ENCODE data around the gene RBM24.

RBM24 gene

GRCh38 chr6:17278289-17279063 is 2.7 kb upstream of the RBM24 start:
- ATAC-seq (no peak), DNase-seq (ENCODE audit: low spot score in 2 of 2) (no peak)
- H3K36me3 Mint-ChIP-seq, result no peaks in the 10 kb centered on the region
- H3K4me1 Mint-ChIP-seq, result peaks cover 11% of the 10 kb centered on the region
- H3K9me3 Mint-ChIP-seq, result no peaks in the 10 kb centered on the region
- H3K27ac Mint-ChIP-seq, result no peak overlapping the region
- H3K4me3 Mint-ChIP-seq, result no peak overlapping the region

DNA sequence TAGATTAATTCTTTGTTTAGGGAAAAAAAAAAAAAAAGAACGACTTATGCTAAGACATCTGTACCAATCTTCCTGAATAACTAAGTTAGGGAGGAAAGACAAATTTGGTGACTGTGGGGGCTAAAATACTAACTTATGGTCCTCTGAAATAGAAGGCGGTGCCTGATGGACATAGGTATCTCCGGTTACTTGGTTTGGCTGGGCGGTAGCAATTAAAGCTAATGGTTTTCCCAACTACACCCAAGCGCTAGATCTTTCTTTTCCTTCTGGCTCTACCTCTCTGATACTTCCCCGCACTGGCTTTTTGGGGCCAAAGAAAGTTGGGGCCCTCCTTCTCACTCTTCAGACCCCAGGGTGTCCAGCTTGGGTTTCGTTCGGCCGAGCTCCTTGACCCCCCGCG is 1.0 kb upstream of the RBM24 start:
- no peak for ATAC-seq
- Mint-ChIP-seq H3K9me3 (no peaks in the 10 kb centered on the region), H3K27ac (no peak overlapping the region), H3K4me3 (no peak overlapping the region), H3K36me3 (no peaks in the 10 kb centered on the region), H3K4me1 (peaks cover 11% of the 10 kb centered on the region)
- DNase-seq (ENCODE audit: low spot score in 2 of 2), result no peak

- DNase-seq (ENCODE audit: low spot score in 2 of 2) (no peak), ATAC-seq (peak; percentile 44)
- no peak overlapping the region for H3K27ac Mint-ChIP-seq
- H3K36me3 Mint-ChIP-seq, result no peaks in the 10 kb centered on the region
- peak overlapping the region; percentile 61 for H3K4me3 Mint-ChIP-seq
- peaks cover 11% of the 10 kb centered on the region for H3K4me1 Mint-ChIP-seq
- no peaks in the 10 kb centered on the region for H3K9me3 Mint-ChIP-seq
These were observed 540 bp upstream of the RBM24 start for GRCh38 chr6:17280552-17281090.

- DNase-seq (ENCODE audit: low spot score in 2 of 2), result no peak
- Mint-ChIP-seq H3K9me3 (no peaks in the 10 kb centered on the region), H3K4me1 (peaks cover 11% of the 10 kb centered on the region)
These were observed 628 bp downstream of the RBM24 start for GRCh38 chr6:17281497-17282481.

DNA sequence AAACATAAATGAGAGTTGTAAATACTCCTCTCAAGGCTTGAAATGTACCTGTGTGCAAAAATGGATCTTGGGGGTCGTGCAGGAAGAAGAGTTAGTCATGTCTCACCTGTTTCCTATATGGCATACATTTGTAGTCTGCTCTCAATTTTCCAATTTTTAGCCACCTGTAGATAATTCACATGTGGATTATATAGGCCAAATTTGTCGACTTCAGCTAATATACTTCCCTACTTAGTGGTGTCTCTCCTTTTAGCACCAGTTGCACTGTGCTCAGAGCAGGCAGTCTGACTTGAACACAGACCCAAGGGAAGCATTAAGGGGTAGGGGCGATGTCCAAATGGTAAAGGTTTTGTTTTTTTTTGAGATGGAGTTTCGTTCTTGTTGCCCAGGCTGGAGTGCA is 1.9 kb downstream of the RBM24 start:
- DNase-seq (ENCODE audit: low spot score in 2 of 2) (no peak), ATAC-seq (no peak)
- Mint-ChIP-seq H3K4me3 (no peak overlapping the region), H3K27ac (no peak overlapping the region), H3K9me3 (no peaks in the 10 kb centered on the region), H3K36me3 (no peaks in the 10 kb centered on the region), H3K4me1 (peaks cover 11% of the 10 kb centered on the region)

More at GRCh38 chr6:17281497-17282481, 628 bp downstream of the RBM24 start:
- Mint-ChIP-seq H3K36me3 (no peaks in the 10 kb centered on the region), H3K4me3 (peak overlapping the region; percentile 61), H3K27ac (no peak overlapping the region)
- ATAC-seq, result no peak

GRCh38 chr6:17289630-17290061 is 8.5 kb downstream of the RBM24 start:
- H3K9me3 Mint-ChIP-seq, result no peaks in the 10 kb centered on the region
- no peaks in the 10 kb centered on the region for H3K36me3 Mint-ChIP-seq
- no peaks in the 10 kb centered on the region for H3K4me1 Mint-ChIP-seq
- ATAC-seq (no peak), DNase-seq (ENCODE audit: low spot score in 2 of 2) (no peak)
- no peak overlapping the region for H3K27ac Mint-ChIP-seq
- no peak overlapping the region for H3K4me3 Mint-ChIP-seq

DNA sequence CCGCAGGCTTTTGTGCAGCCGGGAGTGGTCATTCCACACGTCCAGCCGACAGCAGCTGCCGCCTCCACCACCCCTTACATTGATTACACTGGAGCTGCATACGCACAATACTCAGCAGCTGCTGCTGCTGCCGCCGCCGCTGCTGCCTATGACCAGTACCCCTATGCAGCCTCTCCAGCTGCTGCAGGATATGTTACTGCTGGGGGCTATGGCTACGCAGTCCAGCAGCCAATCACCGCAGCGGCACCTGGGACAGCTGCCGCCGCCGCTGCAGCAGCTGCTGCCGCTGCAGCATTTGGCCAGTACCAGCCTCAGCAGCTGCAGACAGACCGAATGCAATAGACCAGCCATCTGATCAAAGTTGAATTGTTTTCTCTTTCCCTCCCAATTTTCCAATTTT is 10.6 kb downstream of the RBM24 start:
- no peak overlapping the region for H3K27ac Mint-ChIP-seq
- H3K9me3 Mint-ChIP-seq, result no peaks in the 10 kb centered on the region
- no peaks in the 10 kb centered on the region for H3K4me1 Mint-ChIP-seq

DNA sequence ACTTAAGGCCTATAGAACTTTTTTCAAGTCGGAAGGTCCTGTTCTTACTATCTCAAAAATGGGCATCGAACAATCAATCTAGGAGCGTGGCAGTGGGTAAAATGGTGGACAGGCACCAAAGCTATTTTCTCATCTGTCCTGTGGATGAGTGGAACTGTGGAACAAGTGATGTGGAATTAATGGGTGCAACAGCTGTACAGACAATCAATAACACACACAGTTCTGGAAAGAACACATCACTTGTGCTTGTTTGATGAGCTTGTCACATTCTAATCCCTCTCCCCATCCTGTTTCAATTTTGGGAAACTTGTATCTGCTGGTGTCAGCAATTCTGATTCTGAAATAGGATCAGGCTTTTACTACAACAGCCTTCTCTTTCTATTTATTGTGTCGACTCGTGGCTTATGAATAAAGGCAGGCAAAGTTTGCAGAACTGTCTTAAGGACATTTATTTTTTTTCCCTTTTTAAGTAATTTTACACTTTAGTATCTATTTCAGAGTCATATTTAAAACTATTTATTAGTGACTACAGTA is 11.5 kb downstream of the RBM24 start:
- Mint-ChIP-seq H3K4me3 (no peak overlapping the region), H3K27ac (no peak overlapping the region), H3K9me3 (no peaks in the 10 kb centered on the region)

More for the DNA sequence above, 10.6 kb downstream of the RBM24 start:
- Mint-ChIP-seq H3K36me3 (no peaks in the 10 kb centered on the region), H3K4me3 (no peak overlapping the region)
- no peak for ATAC-seq
- no peak for DNase-seq (ENCODE audit: low spot score in 2 of 2)

GRCh38 chr6:17293395-17293794 is 12.2 kb downstream of the RBM24 start:
- ATAC-seq (no peak), DNase-seq (ENCODE audit: low spot score in 2 of 2) (no peak)
- Mint-ChIP-seq H3K27ac (no peak overlapping the region), H3K9me3 (no peaks in the 10 kb centered on the region), H3K36me3 (no peaks in the 10 kb centered on the region), H3K4me3 (no peak overlapping the region), H3K4me1 (no peaks in the 10 kb centered on the region)

More for the DNA sequence above, 11.5 kb downstream of the RBM24 start:
- Mint-ChIP-seq H3K36me3 (no peaks in the 10 kb centered on the region), H3K4me1 (no peaks in the 10 kb centered on the region)
- ATAC-seq, result no peak
- no peak for DNase-seq (ENCODE audit: low spot score in 2 of 2)

DNA sequence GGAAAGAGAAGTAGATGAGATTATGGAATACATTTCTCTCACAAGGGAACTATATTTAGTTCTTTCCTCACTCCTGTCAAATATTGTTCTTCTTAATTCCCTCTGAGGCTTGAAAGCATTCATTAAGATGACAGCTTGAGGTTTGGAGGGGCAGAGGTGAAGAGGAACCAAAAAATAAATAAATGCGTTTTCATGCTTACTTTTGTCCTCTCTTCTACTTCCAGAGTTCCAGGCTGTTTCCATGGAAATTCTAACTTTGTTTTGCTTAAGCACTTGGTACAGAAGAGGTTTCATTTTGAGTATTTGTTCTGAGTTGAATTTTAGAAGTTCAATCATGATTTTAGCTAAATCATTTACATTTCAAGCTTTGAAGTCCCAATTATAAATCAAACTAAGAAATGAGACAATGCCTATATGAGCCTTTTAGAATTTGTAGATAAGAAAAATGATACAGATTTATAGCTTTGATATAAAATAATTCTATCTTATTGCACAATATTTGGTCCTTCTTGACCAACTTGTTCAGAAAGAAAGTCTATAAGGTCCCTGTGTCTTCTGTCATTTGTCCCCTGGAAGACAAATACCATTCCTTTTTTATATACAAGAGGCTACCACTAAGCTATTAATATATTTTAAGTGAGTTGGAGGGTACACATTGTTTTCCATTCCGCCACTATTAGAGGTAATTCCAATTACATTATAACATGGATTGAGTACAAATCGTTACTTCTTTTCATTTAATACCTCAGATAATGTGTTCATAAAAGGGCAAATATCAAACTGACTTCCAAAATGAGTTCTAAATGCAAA is 16.3 kb downstream of the RBM24 start:
- H3K36me3 Mint-ChIP-seq, result no peaks in the 10 kb centered on the region
- H3K4me3 Mint-ChIP-seq, result no peak overlapping the region
- no peaks in the 10 kb centered on the region for H3K9me3 Mint-ChIP-seq
- DNase-seq (ENCODE audit: low spot score in 2 of 2) (no peak), ATAC-seq (no peak)
- no peak overlapping the region for H3K27ac Mint-ChIP-seq
- no peaks in the 10 kb centered on the region for H3K4me1 Mint-ChIP-seq

GRCh38 chr6:17298257-17298656 is 17.1 kb downstream of the RBM24 start:
- ATAC-seq (no peak), DNase-seq (ENCODE audit: low spot score in 2 of 2) (no peak)
- Mint-ChIP-seq H3K36me3 (no peaks in the 10 kb centered on the region), H3K4me3 (no peak overlapping the region), H3K27ac (no peak overlapping the region), H3K4me1 (no peaks in the 10 kb centered on the region), H3K9me3 (no peaks in the 10 kb centered on the region)

DNA sequence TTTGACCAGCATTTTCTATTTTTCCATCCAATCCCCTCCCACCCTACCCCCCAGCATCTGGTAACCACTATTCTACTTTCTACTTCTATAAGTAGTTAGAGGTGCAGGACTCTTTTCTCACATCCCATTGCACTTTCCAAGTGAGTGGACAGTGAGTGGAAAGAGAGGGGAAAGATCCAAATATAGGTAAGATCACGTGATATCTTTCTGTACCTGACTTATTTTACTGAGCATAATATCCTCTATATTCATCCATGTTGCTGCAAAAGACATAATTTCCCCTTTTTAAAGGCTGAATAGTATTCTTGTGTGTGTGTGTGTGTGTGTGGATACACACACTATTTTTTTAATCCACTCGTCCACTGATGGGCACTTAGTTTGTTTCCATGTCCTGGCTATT is 18.1 kb downstream of the RBM24 start:
- no peak for DNase-seq (ENCODE audit: low spot score in 2 of 2)
- no peak overlapping the region for H3K4me3 Mint-ChIP-seq
- H3K27ac Mint-ChIP-seq, result no peak overlapping the region
- no peaks in the 10 kb centered on the region for H3K9me3 Mint-ChIP-seq
- no peaks in the 10 kb centered on the region for H3K36me3 Mint-ChIP-seq
- H3K4me1 Mint-ChIP-seq, result no peaks in the 10 kb centered on the region
- ATAC-seq, result no peak

DNA sequence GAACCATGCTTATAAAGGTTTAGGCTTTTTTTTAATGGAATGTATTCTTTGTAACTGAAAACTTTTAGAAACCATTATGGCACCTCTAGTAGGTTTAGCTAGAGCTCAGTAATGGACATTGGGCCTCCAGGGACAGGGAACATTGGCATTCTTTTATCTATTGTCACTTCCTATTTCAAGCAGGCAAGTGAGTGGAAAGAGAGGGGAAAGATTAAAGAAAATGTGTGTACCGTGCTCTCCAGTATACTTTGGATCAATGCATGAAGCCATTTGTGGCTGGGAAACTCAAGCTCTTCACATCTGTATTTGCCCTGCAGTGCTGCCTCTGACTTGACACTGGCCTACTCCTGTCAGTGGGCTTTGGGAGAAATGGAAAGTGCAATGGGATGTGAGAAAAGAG is 18.6 kb downstream of the RBM24 start:
- no peaks in the 10 kb centered on the region for H3K4me1 Mint-ChIP-seq
- H3K4me3 Mint-ChIP-seq, result no peak overlapping the region
- no peak for ATAC-seq

DNA sequence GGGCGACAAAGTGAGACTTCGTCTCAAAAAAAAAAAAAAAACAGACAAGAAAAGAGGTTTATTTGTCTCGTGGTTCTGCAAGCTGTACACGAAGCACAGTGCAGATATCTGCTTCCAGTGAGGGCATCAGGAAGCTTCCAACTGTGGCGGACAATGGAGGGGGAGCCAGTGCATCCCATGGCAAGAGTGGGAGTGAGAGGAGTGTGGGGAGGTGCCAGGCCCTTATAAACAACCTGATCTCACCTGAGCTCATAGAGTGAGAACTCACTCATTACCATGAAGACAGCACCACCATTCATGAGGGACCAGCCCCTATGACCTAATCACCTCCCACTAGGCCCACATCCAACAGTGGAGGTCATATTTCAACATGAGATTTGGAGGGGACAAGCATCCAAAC is 19.5 kb downstream of the RBM24 start:
- no peak for ATAC-seq

More for the DNA sequence above, 18.6 kb downstream of the RBM24 start:
- DNase-seq (ENCODE audit: low spot score in 2 of 2), result no peak
- H3K27ac Mint-ChIP-seq, result no peak overlapping the region
- no peaks in the 10 kb centered on the region for H3K36me3 Mint-ChIP-seq
- H3K9me3 Mint-ChIP-seq, result no peaks in the 10 kb centered on the region

More for the DNA sequence above, 19.5 kb downstream of the RBM24 start:
- no peak for DNase-seq (ENCODE audit: low spot score in 2 of 2)
- H3K9me3 Mint-ChIP-seq, result no peaks in the 10 kb centered on the region
- H3K36me3 Mint-ChIP-seq, result no peaks in the 10 kb centered on the region
- H3K4me1 Mint-ChIP-seq, result no peaks in the 10 kb centered on the region
- H3K4me3 Mint-ChIP-seq, result no peak overlapping the region
- no peak overlapping the region for H3K27ac Mint-ChIP-seq
